ENCODE measurements around the gene ITGA8. TPM values are rescaled to one million over a fixed set of nuclear protein-coding genes. Genes with fewer than 3 reads are reported as not detected.

Gene ITGA8
- total and polyA plus RNA-seq, 2 of the 13 experiments (the other 11 are each of a cell fraction or from before 2014, with no cell fraction given) = not detected

DNA sequence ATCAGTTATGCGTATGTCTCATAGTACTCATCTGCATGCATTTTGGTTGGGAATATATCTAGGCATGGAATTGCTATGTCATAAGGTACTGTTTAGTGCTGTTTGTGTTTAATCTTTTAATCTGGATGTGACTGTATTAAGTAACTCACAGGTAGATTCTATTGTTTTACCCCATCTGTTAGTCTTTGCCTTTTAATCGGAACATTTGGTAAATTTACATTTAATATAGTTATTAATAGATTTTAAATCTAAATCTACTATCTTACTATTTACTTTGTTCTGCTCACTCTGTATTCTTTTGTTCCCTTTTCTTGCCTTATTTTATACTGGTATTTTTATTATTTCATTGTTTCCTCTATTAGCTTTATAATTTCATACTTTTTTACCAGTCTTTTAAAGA, 10.6 kb upstream of the ITGA8 start:
- ChIA-PET POLR2A (no interaction called here), CTCF (ENCODE audit: low intra/inter-chr PET ratio, low total read pairs) (no interaction called here)
- H3K9me3 ChIP-seq (ENCODE audit: low read length) = no peaks in the 10 kb centered on the region
- intact Hi-C loops (cut with micrococcal nuclease; ENCODE audit: unreplicated experiment) (no loop called here), in situ Hi-C loops (cut with HindIII; ENCODE audit: extremely low pct_ligation_motif_present, low pct_unique_long_range_greater_than_20kb) (no loop called here)
- no peaks in the 10 kb centered on the region for H3K4me1 ChIP-seq (ENCODE audit: insufficient read depth, low read length)
- H3K79me2 ChIP-seq (ENCODE audit: insufficient read depth, low read length) = no peaks in the 10 kb centered on the region
- ATAC-seq (no peak), FAIRE-seq (no peak), DNase-seq (ENCODE audit: low spot score) (no peak)
- H2AFZ ChIP-seq (ENCODE audit: low read length) = no peak overlapping the region
- no peak overlapping the region for H3K9ac ChIP-seq (ENCODE audit: insufficient read depth, low read depth, low read length)
- H3K27ac ChIP-seq (ENCODE audit: extremely low read length, insufficient read depth, low read length) = no peak overlapping the region
- no peak overlapping the region for H3K4me3 ChIP-seq (replicated peaks in 1 of 3; ENCODE audit: insufficient read depth in 1 of 3, low read depth in 2 of 3, low read length in 3 of 3)
- no peak overlapping the region for H3K4me2 ChIP-seq (ENCODE audit: low read depth, low read length)
- BruUV-seq (replicated peaks) = no TSS peak
- no peaks in the 10 kb centered on the region for H4K20me1 ChIP-seq (ENCODE audit: insufficient read depth, low read length)
- H3K27me3 ChIP-seq (ENCODE audit: control insufficient read depth in 1 of 2, insufficient read depth in 2 of 2, low read length in 2 of 2) = 0 out of 5 replicates have a peak, but pooled peaks cover 0 to under 1% of the 10 kb centered on the region in 2 experiments
- TF ChIP-seq, protein P1, sequence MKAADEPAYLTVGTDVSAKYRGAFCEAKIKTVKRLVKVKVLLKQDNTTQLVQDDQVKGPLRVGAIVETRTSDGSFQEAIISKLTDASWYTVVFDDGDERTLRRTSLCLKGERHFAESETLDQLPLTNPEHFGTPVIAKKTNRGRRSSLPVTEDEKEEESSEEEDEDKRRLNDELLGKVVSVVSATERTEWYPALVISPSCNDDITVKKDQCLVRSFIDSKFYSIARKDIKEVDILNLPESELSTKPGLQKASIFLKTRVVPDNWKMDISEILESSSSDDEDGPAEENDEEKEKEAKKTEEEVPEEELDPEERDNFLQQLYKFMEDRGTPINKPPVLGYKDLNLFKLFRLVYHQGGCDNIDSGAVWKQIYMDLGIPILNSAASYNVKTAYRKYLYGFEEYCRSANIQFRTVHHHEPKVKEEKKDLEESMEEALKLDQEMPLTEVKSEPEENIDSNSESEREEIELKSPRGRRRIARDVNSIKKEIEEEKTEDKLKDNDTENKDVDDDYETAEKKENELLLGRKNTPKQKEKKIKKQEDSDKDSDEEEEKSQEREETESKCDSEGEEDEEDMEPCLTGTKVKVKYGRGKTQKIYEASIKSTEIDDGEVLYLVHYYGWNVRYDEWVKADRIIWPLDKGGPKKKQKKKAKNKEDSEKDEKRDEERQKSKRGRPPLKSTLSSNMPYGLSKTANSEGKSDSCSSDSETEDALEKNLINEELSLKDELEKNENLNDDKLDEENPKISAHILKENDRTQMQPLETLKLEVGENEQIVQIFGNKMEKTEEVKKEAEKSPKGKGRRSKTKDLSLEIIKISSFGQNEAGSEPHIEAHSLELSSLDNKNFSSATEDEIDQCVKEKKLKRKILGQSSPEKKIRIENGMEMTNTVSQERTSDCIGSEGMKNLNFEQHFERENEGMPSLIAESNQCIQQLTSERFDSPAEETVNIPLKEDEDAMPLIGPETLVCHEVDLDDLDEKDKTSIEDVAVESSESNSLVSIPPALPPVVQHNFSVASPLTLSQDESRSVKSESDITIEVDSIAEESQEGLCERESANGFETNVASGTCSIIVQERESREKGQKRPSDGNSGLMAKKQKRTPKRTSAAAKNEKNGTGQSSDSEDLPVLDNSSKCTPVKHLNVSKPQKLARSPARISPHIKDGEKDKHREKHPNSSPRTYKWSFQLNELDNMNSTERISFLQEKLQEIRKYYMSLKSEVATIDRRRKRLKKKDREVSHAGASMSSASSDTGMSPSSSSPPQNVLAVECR (CRISPR knock-in tag; IDR thresholded peaks at IDR 0.05; ENCODE audit: borderline replicate concordance) = no peak
- TF ChIP-seq ZFP36L2 (CRISPR knock-in tag; IDR thresholded peaks at IDR 0.05) (no peak), PHF20 (CRISPR knock-in tag; IDR thresholded peaks at IDR 0.05) (no peak), ONECUT2 (CRISPR knock-in tag; IDR thresholded peaks at IDR 0.05) (no peak), GPN1 (CRISPR knock-in tag; IDR thresholded peaks at IDR 0.05; ENCODE audit: borderline replicate concordance) (no peak)
- no peaks in the 10 kb centered on the region for H3K36me3 ChIP-seq (replicated peaks in 1 of 2; ENCODE audit: control insufficient read depth in 1 of 2, insufficient read depth in 2 of 2, low read length in 2 of 2)
- WGBS (ENCODE audit: low lambda C conversion rate) = 44% methylated on average over 2 of the region's 2 CpGs

Data from HepG2 (cell line).